GM12878 (cell line): ENCODE measurements around the gene MICAL3. TPM values are rescaled to one million over a fixed set of nuclear protein-coding genes. Genes with fewer than 3 reads are reported as not detected.

Experiments used
- ATAC-seq: fragments of 200-7000 bp; cut with Tn5 transposase; 3 replicates; pipeline ENCODE4 v1.9.1; 2020; ENCODE audit warnings: mild to moderate bottlenecking, moderate library complexity
- BruUV-seq: library from RNA; stranded (reverse); fragments of 400-500 nt; replicated peaks from 2 replicates; lab custom pipeline; 2021; lab: Mats Ljungman, UMichigan
- CTCF ChIA-PET: fragments of 300-600 bp; sonication (Branson Sonifier 250); formaldehyde crosslinking; extraction: SDS; loops from one replicate; lab custom pipeline; 2021; ENCODE audit warnings: inconsistent platforms; lab: Yijun Ruan, JAX
- POLR2A ChIA-PET: fragments of 350-600 bp; formaldehyde crosslinking; extraction: SDS; loops from one replicate; lab custom pipeline; 2021; ENCODE audit warnings: inconsistent platforms; lab: Charles Lee
- RAD21 ChIA-PET: fragments of 300-600 bp; sonication (Branson Sonifier 250); formaldehyde crosslinking; loops from one replicate; lab custom pipeline; 2023; ENCODE audit warnings: antibody characterized with exemption; ENCODE audit not compliant: unreplicated experiment; lab: Charles Lee
- SMC1A ChIA-PET: fragments of 300-600 bp; sonication (Branson Sonifier 250); formaldehyde crosslinking; loops from one replicate; lab custom pipeline; 2023; ENCODE audit not compliant: unreplicated experiment, uncharacterized antibody; lab: Charles Lee
- DNase-seq: peaks from one replicate; pipeline ENCODE4 v3.0.0-alpha.2; 2011; ENCODE audit warnings: low read depth, low spot score
- FAIRE-seq: peaks from 3 replicates; lab custom pipeline; 2011; peaks lifted over from hg19 to GRCh38; lab: Jason Lieb, UNC
- H2AFZ ChIP-seq: 2 replicates; pipeline ENCODE4 v1.6.0; 2011; ENCODE audit warnings: low read depth, low read length, control low read depth; ENCODE audit not compliant: control insufficient read depth
- H3K27ac ChIP-seq: 2 replicates; pipeline ENCODE4 v1.5.1; 2011; ENCODE audit warnings: control low read depth; ENCODE audit not compliant: control insufficient read depth, insufficient read depth
- H3K27me3 ChIP-seq, 2 experiments: replicated peaks in 1 of 2; 2 replicates each; pipeline versions ENCODE4 v1.6.0 to v1.6.1; 2011; ENCODE audit warnings: low read length in 1 of 2; ENCODE audit not compliant: control insufficient read depth in 2 of 2, insufficient read depth in 2 of 2
- H3K36me3 ChIP-seq, 2 experiments: 2 replicates each; pipeline ENCODE4 v1.5.1; 2011; ENCODE audit warnings: low read length in 1 of 2; ENCODE audit not compliant: control insufficient read depth in 2 of 2, insufficient read depth in 2 of 2
- H3K4me1 ChIP-seq: 2 replicates; pipeline ENCODE4 v1.6.1; 2011; ENCODE audit warnings: mild to moderate bottlenecking, low read length, moderate library complexity, mixed read lengths; ENCODE audit not compliant: control insufficient read depth, insufficient read depth
- H3K4me2 ChIP-seq: 2 replicates; pipeline ENCODE4 v1.6.0; 2011; ENCODE audit warnings: control low read depth; ENCODE audit not compliant: control insufficient read depth, insufficient read depth
- H3K4me3 ChIP-seq: fragments of 200-600 bp; sonication (generic); 2 replicates; pipeline ENCODE4 v1.5.1; 2016
- H3K79me2 ChIP-seq: 2 replicates; pipeline ENCODE4 v1.6.0; 2011; ENCODE audit warnings: low read length; ENCODE audit not compliant: control insufficient read depth, insufficient read depth
- H3K9ac ChIP-seq: 2 replicates; pipeline ENCODE4 v1.8.0; 2011; ENCODE audit warnings: low read length, control low read depth, mixed read lengths; ENCODE audit not compliant: control insufficient read depth, insufficient read depth
- H3K9me3 ChIP-seq: replicated peaks from 3 replicates; pipeline ENCODE4 v1.5.1; 2011; ENCODE audit warnings: mild to moderate bottlenecking, low read length; ENCODE audit not compliant: control insufficient read depth, insufficient read depth
- H4K20me1 ChIP-seq: 2 replicates; pipeline ENCODE4 v1.6.0; 2011; ENCODE audit not compliant: control insufficient read depth, insufficient read depth
- CEBPB ChIP-seq, 2 experiments: fragments of 150-350 bp in 1 of 2; IDR thresholded peaks; 2 replicates each; pipeline ENCODE4 v1.6.1; 2012 to 2014; ENCODE audit warnings: low read depth in 2 of 2, low read length in 2 of 2, borderline replicate concordance in 1 of 2, inconsistent platforms in 1 of 2
- E4F1 ChIP-seq: fragments of 450-650 bp; IDR thresholded peaks from 2 replicates; pipeline ENCODE4 v1.6.1; 2018; ENCODE audit warnings: borderline replicate concordance, mild to moderate bottlenecking; ENCODE audit not compliant: partially characterized antibody
- HCFC1 ChIP-seq: fragments of 150-350 bp; IDR thresholded peaks from 2 replicates; pipeline ENCODE4 v1.6.1; 2014; ENCODE audit warnings: low read length
- RB1 ChIP-seq: fragments of 450-650 bp; formaldehyde crosslinking; IDR thresholded peaks from 2 replicates; pipeline ENCODE4 v1.6.1; 2017; ENCODE audit warnings: mild to moderate bottlenecking, borderline replicate concordance
- SMARCA5 ChIP-seq: fragments of 450-650 bp; IDR thresholded peaks from 2 replicates; pipeline ENCODE4 v1.6.1; 2017; ENCODE audit warnings: mild to moderate bottlenecking
- SPI1 ChIP-seq: IDR thresholded peaks from 2 replicates; pipeline ENCODE4 v1.6.1; 2011; ENCODE audit warnings: low read depth, mild to moderate bottlenecking, low read length, moderate library complexity, borderline replicate concordance; ENCODE audit not compliant: insufficient read depth
- TBL1XR1 ChIP-seq: IDR thresholded peaks from 2 replicates; pipeline ENCODE4 v1.6.1; 2012; ENCODE audit warnings: low read depth, low read length, improper control_type of control experiment
- WRNIP1 ChIP-seq: IDR thresholded peaks from 2 replicates; pipeline ENCODE4 v1.6.1; 2011; ENCODE audit warnings: low read depth, low read length, improper control_type of control experiment, borderline replicate concordance
- ZBED1 ChIP-seq: IDR thresholded peaks from 2 replicates; pipeline ENCODE4 v1.6.1; 2016; ENCODE audit warnings: borderline replicate concordance
- WGBS: methylation state at CpG from one replicate; pipeline ENCODE4 v1.1.6; 2016; ENCODE audit warnings: low lambda C conversion rate; ENCODE audit not compliant: insufficient replicate concordance, insufficient coverage; ENCODE audit errors: missing lambda C conversion rate; 5-methylcytosine and 5-hydroxymethylcytosine counted together
- in situ Hi-C: fragments of 300-500 bp; cut with MboI; formaldehyde crosslinking; loops from 9 replicates; pipeline ENCODE4 v1.14.3; 2018; ENCODE audit warnings: mixed read lengths
- intact Hi-C: fragments of 100-400 bp; cut with micrococcal nuclease; formaldehyde crosslinking; loops from one replicate; pipeline ENCODE4 v1.14.2; 2022; ENCODE audit not compliant: unreplicated experiment
- polyA plus RNA-seq, 11 experiments: library from polyadenylated mRNA; depleted of rRNA in 4 of 11; unstranded in 6 of 11; stranded (reverse) in 5 of 11; fragments of >200 nt; fragmentation: Nextera tagmentation in 4 of 11; fragmentation: Illumina TruSeq in 1 of 11; extraction: Ambion mirVana in 4 of 11; extraction: Trizol in 1 of 11; gene quantifications; 1 replicate in 1 of 11; 2 replicates in 10 of 11; pipeline versions ENCODE4 v1.2.1 to v1.2.3, GENCODE V29; 2011 to 2016; ENCODE audit warnings: inconsistent platforms in 2 of 11, missing spikeins in 2 of 11, low read depth in 1 of 11
- total RNA-seq, 4 experiments: library from RNA; depleted of rRNA in 3 of 4; stranded (reverse); fragments of >200 nt in 3 of 4; fragmentation: Illumina TruSeq in 1 of 4; extraction: Trizol in 1 of 4; gene quantifications; 2 replicates each; pipeline versions ENCODE4 v1.2.1 to v1.2.3, GENCODE V29; 2013 to 2021
- TF ChIP-seq, protein P1 (sequence below): IDR thresholded peaks from 2 replicates; pipeline ENCODE4 v1.6.1; 2011; ENCODE audit warnings: mild to moderate bottlenecking, low read depth, low read length, moderate library complexity; ENCODE audit not compliant: insufficient replicate concordance

Gene MICAL3
- total and polyA plus RNA-seq, 10 of the 15 experiments (the other 5 are each of a cell fraction or from before 2014, with no cell fraction given), result 2.6 to 92.2 (median 24.0) TPM

DNA sequence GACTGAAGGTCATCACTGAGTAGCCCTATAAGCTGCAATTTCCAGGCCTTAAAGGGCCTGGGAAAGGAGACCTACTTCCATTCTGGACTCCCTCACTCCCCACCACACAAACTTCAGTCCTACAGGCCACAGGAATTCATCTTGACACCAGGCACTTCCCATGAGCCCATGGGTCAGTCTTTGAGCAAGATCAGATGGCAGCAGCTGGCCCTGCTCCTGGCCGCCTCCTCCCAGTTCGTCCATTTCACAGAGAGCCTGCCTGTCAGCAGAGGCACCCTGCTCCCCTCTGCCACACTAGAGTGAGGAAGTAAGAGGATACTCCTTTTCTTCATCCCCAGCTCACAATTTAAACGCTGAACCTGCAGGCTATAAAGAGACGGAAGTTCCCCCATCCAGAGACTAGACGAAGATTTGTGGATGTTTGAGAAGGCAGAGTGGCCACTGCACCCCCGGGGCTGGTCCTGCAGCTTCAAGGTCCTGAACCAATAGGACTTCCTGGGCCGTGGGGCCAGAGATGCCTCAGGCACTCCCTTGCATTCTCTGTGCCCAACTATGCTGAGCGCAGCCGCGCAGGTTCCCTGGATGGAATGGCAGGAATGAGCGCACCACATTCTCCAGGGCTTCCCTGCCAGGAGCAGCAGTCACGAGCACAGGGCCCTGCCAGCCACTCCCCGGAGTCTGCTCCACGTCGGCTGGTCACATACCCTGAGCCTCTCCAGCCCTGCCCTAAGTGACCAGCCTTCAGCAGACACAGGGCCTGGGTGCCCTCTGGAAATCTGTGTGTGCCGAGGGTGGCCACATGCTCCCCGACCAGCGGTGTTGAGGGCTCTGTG is 216.6 kb downstream of the MICAL3 start (continued):
- TF ChIP-seq TBL1XR1 (no peak), E4F1 (no peak), WRNIP1 (no peak)
- TF ChIP-seq, all 136 proteins: peak for 0

GRCh38 chr22:17807086-17807485 is 217.3 kb downstream of the MICAL3 start:
- BruUV-seq, result no TSS peak
- Histone ChIP-seq H3K9me3 (no peaks in the 10 kb centered on the region; the same call in 2 of the 3 replicates), H3K36me3 (peaks cover 14 to 20% of the 10 kb centered on the region in 2 experiments), H3K27me3 (no peaks in the 10 kb centered on the region), H3K4me2 (no peak overlapping the region), H4K20me1 (no peaks in the 10 kb centered on the region), H3K79me2 (no peaks in the 10 kb centered on the region), H3K27ac (no peak overlapping the region), H3K4me3 (no peak overlapping the region), H3K9ac (no peak overlapping the region), H3K4me1 (peaks cover 8% of the 10 kb centered on the region), H2AFZ (no peak overlapping the region)
- ATAC-seq, result no peak
- POLR2A ChIA-PET, result no interaction called here
- intact Hi-C loops, result no loop called here
- in situ Hi-C loops, result loop anchor here (10.0 kb wide), 1 partner anchor 62 kb away; no protein-coding TSS in a partner anchor
- TF ChIP-seq E4F1, result no peak
- TF ChIP-seq HCFC1, result no peak
- TF ChIP-seq, protein P1, sequence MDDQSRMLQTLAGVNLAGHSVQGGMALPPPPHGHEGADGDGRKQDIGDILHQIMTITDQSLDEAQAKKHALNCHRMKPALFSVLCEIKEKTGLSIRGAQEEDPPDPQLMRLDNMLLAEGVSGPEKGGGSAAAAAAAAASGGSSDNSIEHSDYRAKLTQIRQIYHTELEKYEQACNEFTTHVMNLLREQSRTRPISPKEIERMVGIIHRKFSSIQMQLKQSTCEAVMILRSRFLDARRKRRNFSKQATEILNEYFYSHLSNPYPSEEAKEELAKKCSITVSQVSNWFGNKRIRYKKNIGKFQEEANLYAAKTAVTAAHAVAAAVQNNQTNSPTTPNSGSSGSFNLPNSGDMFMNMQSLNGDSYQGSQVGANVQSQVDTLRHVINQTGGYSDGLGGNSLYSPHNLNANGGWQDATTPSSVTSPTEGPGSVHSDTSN, result no peak
- TF ChIP-seq RB1, result no peak
- TF ChIP-seq CEBPB (IDR thresholded peaks at IDR 0.05; ENCODE audit: borderline replicate concordance in 1 of 2, low read depth in 2 of 2, low read length in 2 of 2), result no peak
- TF ChIP-seq ZBED1, result no peak
- TF ChIP-seq SPI1, result no peak
- TF ChIP-seq SMARCA5, result no peak
- no peak for FAIRE-seq
- WGBS, result 86% methylated on average over 10 of the region's 10 CpGs
- SMC1A ChIA-PET, result interaction anchor here (1.3 kb wide), 1 partner anchor 269 kb away, joined by 4 read pairs; no protein-coding TSS in a partner anchor
- no peak for DNase-seq
- CTCF ChIA-PET, result no interaction called here
- RAD21 ChIA-PET, result no interaction called here
